Natural killer cell (primary cell): ENCODE results near the gene PTPN11. TPM values are rescaled to one million over a fixed set of nuclear protein-coding genes. Genes with fewer than 3 reads are reported as not detected.
A peak's percentile ranks its signal among the peaks of the same experiment; 100 is the strongest.

ENCODE experiments used
- ATAC-seq, 3 donors: fragments of 150-1000 bp in 2 of 3; fragments of 200-7000 bp in 1 of 3; cut with Tn5 transposase; 1 replicate in 1 of 3; 2 replicates in 2 of 3; pipeline ENCODE4 v1.10.0; 2021; ENCODE audit warnings: mild to moderate bottlenecking in 2 of 3, moderate library complexity in 2 of 3
- DNase-seq, 2 donors: peaks; one replicate each; pipeline versions ENCODE4 v3.0.0 to v3.0.0-alpha.2; 2013 to 2021; ENCODE audit warnings: mixed read lengths in 1 of 2
- H3K27ac ChIP-seq: one replicate; pipeline ENCODE4 v1.5.1; 2013; ENCODE audit warnings: mild to moderate bottlenecking, low read length
- H3K27me3 ChIP-seq: one replicate; pipeline ENCODE4 v1.6.1; 2013; ENCODE audit warnings: low read length; ENCODE audit not compliant: control insufficient read depth, insufficient read depth
- H3K36me3 ChIP-seq: one replicate; pipeline ENCODE4 v1.6.1; 2013; ENCODE audit warnings: low read length; ENCODE audit not compliant: control insufficient read depth, insufficient read depth
- H3K4me1 ChIP-seq: one replicate; pipeline ENCODE4 v1.6.1; 2013; ENCODE audit warnings: low read length; ENCODE audit not compliant: control insufficient read depth, insufficient read depth
- H3K4me3 ChIP-seq: one replicate; pipeline ENCODE4 v1.5.1; 2013; ENCODE audit warnings: low read length
- H3K9me3 ChIP-seq: one replicate; pipeline ENCODE4 v1.6.1; 2013; ENCODE audit warnings: low read length; ENCODE audit not compliant: control insufficient read depth, insufficient read depth
- H3K27ac Mint-ChIP-seq, 2 donors: one replicate each; pipeline ENCODE4 v1.8.0; 2022; ENCODE audit warnings: mild to moderate bottlenecking in 2 of 2, mixed read lengths in 2 of 2, moderate library complexity in 1 of 2
- H3K27me3 Mint-ChIP-seq, 2 donors: one replicate each; pipeline ENCODE4 v1.8.0; 2022; ENCODE audit warnings: low read depth in 2 of 2, mixed read lengths in 2 of 2
- H3K36me3 Mint-ChIP-seq: one replicate; pipeline ENCODE4 v1.8.0; 2022; ENCODE audit warnings: mixed read lengths
- H3K4me1 Mint-ChIP-seq, 2 donors: one replicate each; pipeline ENCODE4 v1.8.0; 2022; ENCODE audit warnings: mixed read lengths in 2 of 2
- H3K4me3 Mint-ChIP-seq: one replicate; pipeline ENCODE4 v1.8.0; 2022; ENCODE audit warnings: mild to moderate bottlenecking, moderate library complexity, mixed read lengths
- H3K9me3 Mint-ChIP-seq, 2 donors: one replicate each; pipeline ENCODE4 v1.8.0; 2022; ENCODE audit warnings: mixed read lengths in 2 of 2
- WGBS: methylation state at CpG from one replicate; pipeline ENCODE4 v1.1.7; 2013; ENCODE audit warnings: missing lambda C conversion rate; ENCODE audit not compliant: insufficient coverage; 5-methylcytosine and 5-hydroxymethylcytosine counted together
- intact Hi-C: fragments of 100-400 bp; cut with micrococcal nuclease; formaldehyde crosslinking; loops from one replicate; pipeline ENCODE4 v1.14.2; 2022
- total RNA-seq, 4 donors: library from RNA; stranded (reverse); fragments of 120-200 nt in 1 of 4; gene quantifications; one replicate each; pipeline versions ENCODE4 v1.2.3 to v1.2.4, GENCODE V29; 2013 to 2022
- TF ChIP-seq, protein P1 (sequence below): fragments of 200-600 bp; IDR thresholded peaks from one replicate; pipeline ENCODE4 v1.8.0; 2022; ENCODE audit warnings: antibody characterized with exemption

Gene PTPN11
- total RNA-seq, 3 donors from 2014 or later (not counting 1 experiment from before 2014, with no cell fraction given), result 57.3 to 72.1 (median 63.8) TPM

DNA sequence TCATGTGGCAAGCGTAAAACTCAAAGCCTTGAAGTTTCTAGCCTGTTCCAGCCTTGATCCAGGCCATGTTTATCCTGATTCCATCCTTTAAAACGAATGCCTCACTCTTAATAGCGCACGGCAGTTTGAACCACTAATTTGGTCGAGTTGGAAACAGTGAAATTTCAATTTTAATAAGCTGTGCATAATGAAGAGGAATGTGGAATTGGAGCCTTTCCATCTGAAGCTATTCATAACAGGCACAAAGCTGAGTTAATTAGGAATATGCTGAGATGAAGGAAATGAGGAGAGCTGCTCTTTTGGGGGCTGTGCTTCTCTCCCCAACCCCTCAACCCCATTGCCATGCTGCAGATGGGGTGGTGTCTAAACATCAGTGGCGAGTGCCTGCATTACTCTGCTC, 70.7 kb downstream of the PTPN11 start:
- no peak overlapping the region for H3K4me3 ChIP-seq
- TF ChIP-seq, protein P1, sequence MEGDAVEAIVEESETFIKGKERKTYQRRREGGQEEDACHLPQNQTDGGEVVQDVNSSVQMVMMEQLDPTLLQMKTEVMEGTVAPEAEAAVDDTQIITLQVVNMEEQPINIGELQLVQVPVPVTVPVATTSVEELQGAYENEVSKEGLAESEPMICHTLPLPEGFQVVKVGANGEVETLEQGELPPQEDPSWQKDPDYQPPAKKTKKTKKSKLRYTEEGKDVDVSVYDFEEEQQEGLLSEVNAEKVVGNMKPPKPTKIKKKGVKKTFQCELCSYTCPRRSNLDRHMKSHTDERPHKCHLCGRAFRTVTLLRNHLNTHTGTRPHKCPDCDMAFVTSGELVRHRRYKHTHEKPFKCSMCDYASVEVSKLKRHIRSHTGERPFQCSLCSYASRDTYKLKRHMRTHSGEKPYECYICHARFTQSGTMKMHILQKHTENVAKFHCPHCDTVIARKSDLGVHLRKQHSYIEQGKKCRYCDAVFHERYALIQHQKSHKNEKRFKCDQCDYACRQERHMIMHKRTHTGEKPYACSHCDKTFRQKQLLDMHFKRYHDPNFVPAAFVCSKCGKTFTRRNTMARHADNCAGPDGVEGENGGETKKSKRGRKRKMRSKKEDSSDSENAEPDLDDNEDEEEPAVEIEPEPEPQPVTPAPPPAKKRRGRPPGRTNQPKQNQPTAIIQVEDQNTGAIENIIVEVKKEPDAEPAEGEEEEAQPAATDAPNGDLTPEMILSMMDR, result no peak
- H3K27ac Mint-ChIP-seq, result no peak overlapping the region
- H3K4me1 Mint-ChIP-seq, result no peaks in the 10 kb centered on the region
- H3K4me1 ChIP-seq, result no peaks in the 10 kb centered on the region
- WGBS, result 97% methylated on average over 6 of the region's 6 CpGs
- DNase-seq, result no peak
- peaks cover 19% of the 10 kb centered on the region for H3K36me3 Mint-ChIP-seq
- no peaks in the 10 kb centered on the region for H3K9me3 Mint-ChIP-seq
- no peak for ATAC-seq
- H3K27me3 Mint-ChIP-seq, result no peaks in the 10 kb centered on the region
- peaks cover 43% of the 10 kb centered on the region for H3K36me3 ChIP-seq
- no peak overlapping the region for H3K27ac ChIP-seq
- H3K27me3 ChIP-seq, result no peaks in the 10 kb centered on the region
- no peaks in the 10 kb centered on the region for H3K9me3 ChIP-seq
- intact Hi-C loops, result no loop called here
- H3K4me3 Mint-ChIP-seq, result no peak overlapping the region

DNA sequence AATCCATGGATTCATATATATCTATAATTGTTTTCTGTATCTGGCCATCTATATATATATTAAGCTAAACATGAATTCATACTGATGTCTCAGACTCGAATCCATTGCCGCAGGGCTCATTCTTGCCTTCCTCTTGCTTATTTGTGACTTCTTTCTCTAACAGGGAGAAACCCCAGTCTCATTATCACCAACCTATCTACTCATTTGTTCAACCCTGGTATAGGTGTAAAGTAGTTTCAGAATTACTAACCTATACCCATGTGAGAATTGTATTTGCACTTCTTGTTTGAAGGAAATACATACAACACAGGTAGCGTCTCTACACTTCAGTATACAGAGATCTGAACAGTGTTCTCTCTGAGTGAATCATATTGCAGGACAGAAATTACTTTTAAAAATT, 77.7 kb downstream of the PTPN11 start:
- no peak overlapping the region for H3K4me3 Mint-ChIP-seq
- no peak for ATAC-seq
- intact Hi-C loops, result no loop called here

DNA sequence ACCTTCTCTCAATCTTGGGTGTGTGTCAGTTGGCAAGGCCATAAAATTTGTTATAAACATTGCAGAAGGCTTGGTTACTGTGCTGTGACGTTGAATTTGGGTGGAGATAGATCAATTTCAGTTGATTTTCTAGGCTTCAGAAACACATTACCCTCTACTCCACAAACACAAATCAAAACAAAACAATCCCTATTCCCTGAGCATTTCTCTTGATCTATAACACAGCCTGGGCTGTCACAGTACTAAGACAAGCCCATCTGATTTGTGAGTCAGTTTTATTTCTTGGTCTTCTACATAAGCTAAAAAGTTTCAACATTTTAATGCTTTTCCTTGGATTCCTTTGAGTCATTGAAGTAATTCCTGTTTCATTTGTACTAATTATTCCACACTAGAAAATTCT, 79.8 kb downstream of the PTPN11 start:
- peaks cover 0 to 12% of the 10 kb centered on the region in 2 donors for H3K4me1 Mint-ChIP-seq
- H3K27ac ChIP-seq, result no peak overlapping the region
- H3K27me3 Mint-ChIP-seq, result no peaks in the 10 kb centered on the region

More for the DNA sequence above, 77.7 kb downstream of the PTPN11 start:
- Mint-ChIP-seq H3K27me3 (no peaks in the 10 kb centered on the region), H3K4me1 (peaks cover 0 to 12% of the 10 kb centered on the region in 2 donors), H3K36me3 (peaks cover 26% of the 10 kb centered on the region), H3K27ac (peak overlapping the region in 1 of 2 donors; percentile 25), H3K9me3 (no peaks in the 10 kb centered on the region)
- H3K9me3 ChIP-seq, result no peaks in the 10 kb centered on the region
- no peaks in the 10 kb centered on the region for H3K27me3 ChIP-seq
- H3K27ac ChIP-seq, result no peak overlapping the region
- no peaks in the 10 kb centered on the region for H3K4me1 ChIP-seq
- H3K36me3 ChIP-seq, result peaks cover 30% of the 10 kb centered on the region
- DNase-seq, result no peak
- TF ChIP-seq, protein P1, result no peak
- no peak overlapping the region for H3K4me3 ChIP-seq
- 54% methylated on average over 3 of the region's 3 CpGs for WGBS

DNA sequence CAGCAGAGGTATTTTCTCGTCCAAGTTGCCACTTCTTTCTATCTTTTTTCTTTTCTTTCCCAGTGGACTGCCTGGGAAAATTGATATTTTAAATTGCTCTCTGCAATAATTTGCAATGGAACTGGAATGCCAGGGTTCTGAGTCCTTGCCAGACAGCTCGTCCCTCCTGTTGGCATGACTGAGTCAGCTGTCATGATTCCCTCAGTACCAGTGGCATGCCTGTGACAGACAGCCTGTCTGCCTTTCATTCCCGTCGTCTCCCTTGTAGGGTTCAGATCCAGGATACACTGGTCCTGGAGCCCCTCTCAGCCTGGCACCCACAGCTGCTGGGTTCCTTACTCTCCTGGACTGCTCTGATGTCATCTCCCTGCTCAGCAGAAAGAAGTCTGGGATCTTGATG, 84.8 kb downstream of the PTPN11 start:
- ATAC-seq (no peak), DNase-seq (no peak)
- Mint-ChIP-seq H3K27ac (no peak overlapping the region), H3K4me1 (peaks cover 0 to 5% of the 10 kb centered on the region in 2 donors), H3K4me3 (no peak overlapping the region), H3K27me3 (no peaks in the 10 kb centered on the region), H3K9me3 (no peaks in the 10 kb centered on the region), H3K36me3 (peaks cover 9% of the 10 kb centered on the region)
- no peaks in the 10 kb centered on the region for H3K27me3 ChIP-seq
- intact Hi-C loops, result no loop called here
- H3K36me3 ChIP-seq, result peaks cover 56% of the 10 kb centered on the region
- TF ChIP-seq, protein P1, result no peak
- no peaks in the 10 kb centered on the region for H3K9me3 ChIP-seq
- H3K4me3 ChIP-seq, result no peak overlapping the region
- WGBS, result 83% methylated on average over 3 of the region's 4 CpGs
- no peak overlapping the region for H3K27ac ChIP-seq
- H3K4me1 ChIP-seq, result no peaks in the 10 kb centered on the region

More for the DNA sequence above, 79.8 kb downstream of the PTPN11 start:
- Mint-ChIP-seq H3K36me3 (peaks cover 29% of the 10 kb centered on the region), H3K27ac (no peak overlapping the region), H3K4me3 (no peak overlapping the region), H3K9me3 (no peaks in the 10 kb centered on the region)
- 75% methylated on average over 1 of the region's 1 CpG for WGBS
- no peaks in the 10 kb centered on the region for H3K9me3 ChIP-seq
- intact Hi-C loops, result no loop called here
- peaks cover 35% of the 10 kb centered on the region for H3K36me3 ChIP-seq
- no peak overlapping the region for H3K4me3 ChIP-seq
- H3K4me1 ChIP-seq, result no peaks in the 10 kb centered on the region
- no peak for ATAC-seq
- H3K27me3 ChIP-seq, result no peaks in the 10 kb centered on the region
- no peak for DNase-seq
- TF ChIP-seq, protein P1, result no peak
